GM13976 (cell line): ENCODE data around the gene ZNF746.

Source experiments
- DNase-seq: peaks from one replicate; pipeline ENCODE4 v3.0.0; 2012; ENCODE audit warnings: low spot score
- in situ Hi-C: fragments of 300-500 bp; cut with MboI; formaldehyde crosslinking; loops from one replicate; pipeline ENCODE4 v1.12.0; 2022; ENCODE audit warnings: low sequenced_read_pairs, mixed read lengths, inconsistent platforms; ENCODE audit not compliant: unreplicated experiment
- TF ChIP-seq, protein P1 (sequence below): IDR thresholded peaks from 2 replicates; pipeline ENCODE4 v1.5.1; 2012; ENCODE audit warnings: borderline replicate concordance, mild to moderate bottlenecking; ENCODE audit not compliant: insufficient read depth; ENCODE audit errors: extremely low read depth, missing control alignments, control extremely low read depth

The ZNF746 gene

DNA sequence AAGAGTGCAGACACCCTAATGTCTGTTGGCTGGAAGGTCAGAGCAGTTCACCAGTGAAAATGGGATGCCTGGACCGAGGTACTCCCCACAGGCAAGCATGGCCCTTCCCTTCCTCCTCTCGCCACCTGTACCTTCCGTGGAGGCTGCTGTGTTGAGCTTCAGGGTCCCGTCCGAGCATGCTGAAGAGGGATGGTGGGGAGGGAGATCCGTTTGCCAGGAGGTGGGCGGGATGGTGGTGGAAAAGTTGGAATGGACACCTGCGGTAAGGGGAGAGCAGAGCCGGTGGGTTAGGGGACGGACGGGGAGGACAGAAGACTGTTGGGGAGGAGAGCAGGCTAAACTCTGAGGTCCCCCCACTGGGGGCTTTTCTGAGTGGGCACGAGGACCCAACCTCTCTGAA, 20.8 kb downstream of the ZNF746 start:
- in situ Hi-C loops = no loop called here
- TF ChIP-seq, protein P1, sequence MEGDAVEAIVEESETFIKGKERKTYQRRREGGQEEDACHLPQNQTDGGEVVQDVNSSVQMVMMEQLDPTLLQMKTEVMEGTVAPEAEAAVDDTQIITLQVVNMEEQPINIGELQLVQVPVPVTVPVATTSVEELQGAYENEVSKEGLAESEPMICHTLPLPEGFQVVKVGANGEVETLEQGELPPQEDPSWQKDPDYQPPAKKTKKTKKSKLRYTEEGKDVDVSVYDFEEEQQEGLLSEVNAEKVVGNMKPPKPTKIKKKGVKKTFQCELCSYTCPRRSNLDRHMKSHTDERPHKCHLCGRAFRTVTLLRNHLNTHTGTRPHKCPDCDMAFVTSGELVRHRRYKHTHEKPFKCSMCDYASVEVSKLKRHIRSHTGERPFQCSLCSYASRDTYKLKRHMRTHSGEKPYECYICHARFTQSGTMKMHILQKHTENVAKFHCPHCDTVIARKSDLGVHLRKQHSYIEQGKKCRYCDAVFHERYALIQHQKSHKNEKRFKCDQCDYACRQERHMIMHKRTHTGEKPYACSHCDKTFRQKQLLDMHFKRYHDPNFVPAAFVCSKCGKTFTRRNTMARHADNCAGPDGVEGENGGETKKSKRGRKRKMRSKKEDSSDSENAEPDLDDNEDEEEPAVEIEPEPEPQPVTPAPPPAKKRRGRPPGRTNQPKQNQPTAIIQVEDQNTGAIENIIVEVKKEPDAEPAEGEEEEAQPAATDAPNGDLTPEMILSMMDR = no peak
- no peak for DNase-seq

- in situ Hi-C loops = no loop called here
- DNase-seq = no peak
Observed at GRCh38 chr7:149475121-149476045, 22.2 kb downstream of the ZNF746 start.

GRCh38 chr7:149474309-149475120, 23.1 kb downstream of the ZNF746 start:
- DNase-seq = no peak
- in situ Hi-C loops = no loop called here
- TF ChIP-seq, protein P1 = no peak

More at GRCh38 chr7:149475121-149476045, 22.2 kb downstream of the ZNF746 start:
- TF ChIP-seq, protein P1 = no peak

GRCh38 chr7:149473251-149473650, 24.4 kb downstream of the ZNF746 start:
- in situ Hi-C loops = no loop called here

GRCh38 chr7:149471289-149471953, 26.2 kb downstream of the ZNF746 start:
- DNase-seq = no peak
- in situ Hi-C loops = no loop called here
- TF ChIP-seq, protein P1 = no peak

More at GRCh38 chr7:149473251-149473650, 24.4 kb downstream of the ZNF746 start:
- no peak for DNase-seq
- TF ChIP-seq, protein P1 = no peak

DNA sequence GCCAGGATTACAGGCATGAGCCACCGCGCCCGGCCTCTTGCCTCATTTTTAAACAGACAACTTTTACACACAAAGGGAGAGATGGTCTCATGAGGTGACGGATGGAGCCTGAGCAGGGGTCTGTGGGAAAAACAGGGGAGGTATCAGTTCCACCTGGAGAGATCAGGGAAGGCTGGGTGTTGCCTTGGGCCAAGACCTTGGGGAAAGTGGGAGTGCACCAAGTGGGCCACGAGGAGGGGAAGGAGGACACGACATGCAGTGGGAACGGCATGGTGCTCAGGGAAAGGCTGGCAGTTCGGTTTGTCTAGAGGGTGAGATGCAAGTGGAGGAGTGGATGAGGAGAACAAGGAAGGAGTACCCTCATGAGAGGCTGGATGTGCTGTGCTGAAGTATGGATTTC, 27.8 kb downstream of the ZNF746 start:
- in situ Hi-C loops = no loop called here
- no peak for DNase-seq
- TF ChIP-seq, protein P1 = no peak
